T-helper 22 cell (primary cell): ENCODE data around the gene PPA2.

ENCODE experiments used
- DNase-seq: peaks from one replicate; pipeline ENCODE4 v3.0.0-alpha.2; 2020; ENCODE audit warnings: low read depth

PPA2 gene

GRCh38 chr4:105389167-105389566 lies 84.7 kb downstream of the PPA2 start:
- no peak for DNase-seq

- no peak for DNase-seq
These were observed 86.4 kb downstream of the PPA2 start for GRCh38 chr4:105387466-105387865.

DNA sequence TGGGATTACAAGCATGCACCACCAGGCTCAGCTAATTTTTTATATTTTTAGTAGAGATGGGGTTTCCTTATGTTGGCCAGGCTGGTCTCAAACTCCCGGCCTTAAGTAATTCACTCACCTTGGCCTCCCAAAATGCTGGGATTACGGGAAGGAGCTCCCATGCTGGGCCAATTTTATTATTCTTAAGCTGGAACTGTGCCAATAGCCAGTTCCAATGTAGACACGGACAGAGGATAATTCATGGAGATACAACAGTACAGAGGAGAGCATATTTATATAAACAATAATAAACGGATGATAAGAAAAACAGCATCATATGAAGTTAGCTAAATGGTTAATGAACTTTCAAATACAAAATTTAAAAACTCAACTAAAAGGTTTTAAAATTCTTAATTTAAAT lies 87.8 kb downstream of the PPA2 start:
- no peak for DNase-seq

DNA sequence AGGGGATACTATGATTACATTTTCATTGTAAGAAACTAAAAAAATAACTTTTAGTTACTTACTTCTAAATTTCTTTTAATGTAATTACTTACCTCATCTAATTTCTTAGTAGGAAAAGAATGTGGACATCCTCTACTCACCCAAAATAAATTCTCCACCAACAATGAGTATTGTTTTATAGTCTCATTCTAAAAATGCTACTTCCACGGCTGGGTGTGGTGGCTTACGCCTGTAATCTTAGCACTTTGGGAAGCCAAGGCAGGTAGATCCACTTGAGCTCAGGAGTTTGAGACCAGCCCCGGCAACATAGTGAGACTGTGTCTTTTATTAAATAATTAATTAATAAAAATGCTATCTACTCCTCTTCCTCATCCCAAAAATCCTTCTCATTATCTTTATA lies 99.8 kb downstream of the PPA2 start:
- DNase-seq = no peak

DNA sequence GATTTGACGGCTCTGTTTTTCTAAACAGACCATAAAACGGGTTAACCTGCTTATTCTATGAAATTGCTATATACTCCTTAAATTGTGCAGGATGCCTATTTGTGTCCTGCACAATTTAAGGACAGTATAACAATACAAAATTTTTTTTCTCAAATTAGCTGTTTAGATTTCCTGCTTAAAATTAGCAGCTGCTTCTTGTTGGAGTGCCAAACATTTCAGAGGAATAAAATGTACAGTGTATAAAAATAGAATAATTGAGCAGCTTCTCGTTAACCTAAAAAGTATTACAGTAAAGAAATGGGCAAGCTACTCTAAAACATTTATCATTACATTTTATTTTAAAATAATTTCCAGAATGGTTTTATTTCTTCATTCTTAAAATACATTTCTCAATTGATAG lies 100.5 kb downstream of the PPA2 start:
- DNase-seq = no peak

DNA sequence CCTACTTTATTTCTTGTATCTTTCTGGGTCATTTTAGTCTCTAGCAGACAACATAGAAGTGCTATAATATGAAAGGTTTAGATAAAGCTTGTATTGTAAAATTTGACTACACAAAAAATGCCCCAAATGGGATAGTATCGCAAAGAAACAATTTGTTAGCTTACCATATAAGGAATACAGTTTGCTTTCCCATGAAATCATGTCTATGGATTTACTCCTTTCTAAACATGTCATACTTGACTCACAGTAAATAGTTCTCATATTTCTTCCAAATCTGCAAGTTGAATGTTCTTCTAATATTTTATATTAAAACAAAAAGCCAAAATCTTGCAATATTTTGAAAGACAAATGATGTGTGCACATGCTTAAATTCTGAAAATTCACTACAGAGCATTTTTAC lies 103.9 kb downstream of the PPA2 start:
- DNase-seq = no peak

DNA sequence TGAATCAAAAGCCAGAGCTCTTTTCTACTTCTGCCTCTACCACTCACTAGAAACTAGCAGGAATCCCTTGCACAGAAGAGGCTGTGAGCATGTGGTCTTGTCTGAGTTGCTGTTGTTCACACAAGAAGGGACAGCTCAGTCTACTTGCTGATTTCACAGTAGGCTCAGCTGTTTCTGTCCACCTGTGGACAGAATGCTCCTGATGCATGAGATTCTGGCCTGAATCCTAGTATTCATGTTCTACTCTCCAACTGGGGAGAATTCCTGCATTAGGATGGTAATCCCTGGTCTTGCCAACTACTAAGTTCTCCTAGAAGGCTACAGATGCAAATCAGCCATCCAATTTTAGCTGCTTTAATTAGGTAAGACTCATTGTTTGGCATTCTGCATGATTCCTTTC lies 112.8 kb downstream of the PPA2 start:
- no peak for DNase-seq

DNA sequence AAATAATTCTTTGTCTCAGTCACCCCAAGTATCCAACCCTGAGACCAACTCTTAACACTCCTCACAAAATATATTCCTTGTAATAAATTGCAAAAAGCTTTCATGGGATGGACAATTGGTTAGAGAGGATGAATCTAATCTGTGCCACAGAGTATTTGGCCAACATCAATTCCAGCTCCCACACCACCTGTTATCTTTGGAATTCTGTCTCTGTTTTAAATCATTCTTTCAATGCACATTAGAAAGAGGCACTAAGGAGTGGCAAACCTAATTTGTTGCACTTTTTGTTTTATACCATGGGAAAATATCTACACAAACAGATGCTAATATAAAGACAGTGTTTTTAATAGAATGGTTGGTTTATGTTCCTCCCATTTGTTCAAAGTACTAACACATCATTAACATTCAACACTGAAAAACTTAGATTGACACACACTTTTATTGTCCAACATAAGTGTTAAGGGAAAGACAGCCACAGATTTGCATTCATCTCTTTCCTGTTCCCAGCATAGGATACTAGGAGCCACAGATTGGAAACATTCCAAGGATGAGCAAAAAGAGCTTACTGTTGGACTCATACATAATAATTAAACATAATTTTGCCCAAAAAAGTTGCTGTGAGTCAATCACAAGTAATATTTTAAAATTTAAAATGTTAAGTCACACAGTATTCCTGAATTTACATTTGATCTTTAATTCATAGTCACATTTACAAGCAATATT lies 116.4 kb downstream of the PPA2 start:
- DNase-seq = no peak

GRCh38 chr4:105356194-105356593 lies 117.7 kb downstream of the PPA2 start:
- DNase-seq = no peak

- DNase-seq = no peak
These were observed 121.0 kb downstream of the PPA2 start for GRCh38 chr4:105352826-105353225.

DNA sequence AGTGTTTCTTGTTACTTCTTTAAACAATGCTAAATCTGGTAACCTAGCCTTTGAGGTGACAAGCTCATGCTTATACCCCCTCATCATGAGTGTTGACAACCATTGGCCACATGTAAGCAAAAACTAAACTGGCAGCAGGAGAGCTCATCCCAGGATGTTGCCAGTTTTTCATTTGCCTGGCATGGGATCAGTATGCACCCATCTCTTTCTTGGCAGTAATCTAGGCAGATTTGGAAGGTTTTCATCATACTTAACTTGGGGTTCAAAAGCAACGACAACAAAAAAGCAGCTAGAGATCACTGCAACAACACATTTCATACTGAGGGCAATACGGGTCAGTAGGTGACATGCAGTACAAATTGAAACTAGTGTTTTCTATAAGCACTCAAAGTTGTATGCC lies 122.0 kb downstream of the PPA2 start:
- no peak for DNase-seq

- no peak for DNase-seq
These were observed 122.9 kb downstream of the PPA2 start for GRCh38 chr4:105350859-105351490.

DNA sequence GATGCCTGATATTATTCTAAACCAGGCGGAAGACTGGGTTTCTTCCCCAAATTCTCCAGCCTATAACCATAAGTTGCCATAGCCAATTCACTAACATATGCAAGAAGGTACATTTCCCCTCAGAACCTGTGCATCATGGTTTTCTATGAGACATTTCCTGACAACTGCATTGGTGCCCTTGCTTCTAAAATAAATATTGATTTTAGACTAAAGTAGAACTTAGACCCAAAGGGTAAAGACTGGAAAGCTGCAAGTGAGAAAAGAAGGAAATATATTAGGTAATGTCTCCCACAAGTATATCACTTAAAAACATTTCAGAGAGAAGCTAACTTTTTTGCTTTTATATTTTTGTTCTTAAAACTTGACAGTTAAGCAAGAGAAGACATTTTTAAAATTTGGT lies 125.1 kb downstream of the PPA2 start:
- no peak for DNase-seq

DNA sequence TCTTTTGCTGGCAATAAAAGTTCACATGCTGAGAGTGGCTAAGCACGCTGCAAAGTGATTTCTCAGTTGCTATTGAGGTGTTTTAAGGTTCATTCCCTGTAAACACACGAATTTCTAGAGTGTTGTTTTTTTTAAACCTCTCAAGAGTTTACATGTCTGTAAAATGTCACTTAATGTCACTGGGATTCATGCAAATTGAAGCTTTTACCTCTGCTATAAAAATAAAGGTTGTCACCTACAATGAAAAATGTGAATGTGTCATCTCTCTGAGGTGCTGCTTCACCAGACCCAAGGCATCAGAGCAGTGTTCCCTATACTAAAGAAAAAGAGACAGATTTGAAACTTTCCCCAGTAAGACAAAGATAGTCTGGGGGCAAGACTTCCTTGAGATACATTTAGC lies 127.0 kb downstream of the PPA2 start:
- DNase-seq = no peak

DNA sequence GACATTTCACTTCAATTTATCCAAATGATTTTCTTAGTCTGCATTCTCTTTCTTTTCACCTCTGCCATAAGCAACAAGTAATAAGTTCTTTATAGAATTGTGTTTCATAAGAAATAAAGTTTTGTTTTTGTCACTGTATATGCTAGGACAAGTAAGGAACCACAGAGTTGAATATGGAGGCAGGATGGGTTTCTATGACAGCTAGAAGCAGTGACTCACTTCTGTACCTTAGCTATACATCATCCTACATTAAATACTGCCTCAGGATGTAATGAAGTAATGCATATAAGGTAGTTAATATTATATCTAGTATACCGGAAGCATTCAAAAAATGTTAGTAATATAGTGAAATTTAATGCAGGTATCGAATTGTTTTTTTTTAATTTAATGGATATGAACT lies 128.0 kb downstream of the PPA2 start:
- DNase-seq = no peak

DNA sequence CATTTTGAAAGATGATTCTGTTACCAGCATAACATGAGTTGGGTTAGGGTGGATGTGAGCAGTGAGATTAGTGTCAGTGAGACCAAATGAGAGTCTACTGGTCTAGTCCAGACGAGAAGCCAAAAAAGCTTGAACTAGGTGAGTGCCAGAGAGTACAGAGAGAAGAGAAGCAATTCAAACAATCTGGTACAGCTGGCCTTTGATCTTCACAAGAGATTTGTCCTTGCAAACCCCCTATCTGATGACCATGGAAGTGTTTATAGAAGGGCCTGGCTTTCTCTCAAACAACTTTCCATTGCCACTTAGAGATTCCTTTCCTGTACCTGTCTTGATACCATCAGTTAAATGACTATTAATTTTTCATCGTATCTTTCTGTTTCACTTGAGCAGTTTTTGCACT lies 128.5 kb downstream of the PPA2 start:
- DNase-seq = no peak

GRCh38 chr4:105344141-105344540 lies 129.7 kb downstream of the PPA2 start:
- no peak for DNase-seq

DNA sequence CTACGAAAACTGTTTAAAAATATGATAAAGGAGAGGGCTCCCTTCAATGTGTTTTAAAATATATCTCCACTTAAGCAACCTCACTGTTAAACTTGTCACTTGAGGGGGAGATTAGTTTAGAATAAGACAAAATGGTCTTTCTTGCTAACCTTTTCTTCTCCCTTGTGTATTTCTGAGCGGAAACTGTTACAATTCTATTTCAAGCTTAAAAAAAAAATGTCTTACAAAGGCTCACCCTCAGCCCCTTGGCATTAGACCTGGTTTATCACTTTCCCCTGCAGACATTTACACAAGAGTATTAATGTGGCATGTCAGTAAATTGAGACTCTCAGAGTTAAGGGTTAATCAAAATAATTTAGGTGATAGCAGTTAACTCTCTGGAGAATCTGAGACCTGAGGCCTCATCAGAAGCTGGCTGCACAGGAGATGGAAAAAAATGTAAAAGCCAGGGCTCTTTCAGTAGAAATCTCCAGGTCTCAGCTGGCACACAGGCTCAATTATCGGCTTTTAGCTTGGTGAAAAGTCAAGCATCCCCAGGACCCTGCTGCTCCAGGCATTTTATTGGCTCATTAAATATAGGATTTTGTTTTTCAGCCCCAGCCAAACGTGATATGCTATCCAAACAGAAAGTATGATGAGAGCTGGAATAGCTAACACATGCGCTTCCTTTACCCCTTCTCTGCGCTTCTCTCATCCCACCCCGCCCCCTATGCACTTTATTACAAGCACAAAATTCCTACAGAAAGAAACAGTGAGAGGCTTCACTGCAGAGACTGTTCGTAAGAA lies 130.5 kb downstream of the PPA2 start:
- no peak for DNase-seq

DNA sequence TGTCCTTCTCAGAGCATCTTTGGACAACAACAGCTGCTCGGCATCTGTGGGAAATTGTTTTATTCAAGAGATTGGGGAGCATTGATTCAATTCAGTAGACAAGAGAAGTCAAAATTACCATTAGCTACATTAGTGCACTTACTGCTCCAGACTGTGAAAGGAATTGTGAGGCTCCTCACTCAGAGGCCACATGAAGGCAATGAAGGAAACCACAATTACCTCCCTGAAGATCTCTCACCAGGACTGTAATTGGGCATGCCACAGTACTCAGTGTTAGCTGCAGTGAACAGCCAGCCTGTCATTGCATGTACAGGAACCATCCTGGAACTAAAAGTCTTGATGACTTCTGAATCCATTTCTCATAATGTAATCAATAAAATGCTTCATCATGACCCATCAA lies 144.8 kb downstream of the PPA2 start:
- DNase-seq = no peak

DNA sequence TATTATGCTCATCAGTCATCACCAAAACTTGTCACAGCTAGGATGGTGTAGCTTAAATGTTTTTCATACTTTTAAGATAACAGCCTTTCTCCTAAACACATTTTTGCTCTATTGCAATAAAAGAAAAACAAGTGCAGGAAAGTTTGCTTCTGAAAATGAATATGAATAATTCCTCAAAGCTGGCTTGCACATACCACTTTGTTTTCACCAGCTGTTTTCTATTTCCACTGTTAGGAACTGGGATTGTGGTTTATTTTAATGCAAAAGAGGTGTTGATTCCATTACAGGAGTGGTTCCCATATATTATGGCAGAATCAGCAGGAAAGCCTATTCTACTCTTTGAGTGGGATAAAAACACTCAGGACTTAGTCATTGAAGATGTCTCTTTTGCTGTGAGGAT lies 145.9 kb downstream of the PPA2 start:
- no peak for DNase-seq

GRCh38 chr4:105327222-105327621 lies 146.6 kb downstream of the PPA2 start:
- DNase-seq = no peak
